ENCODE measurements around the gene RFTN1. TPM values are rescaled to one million over a fixed set of nuclear protein-coding genes. Genes with fewer than 3 reads are reported as not detected.
"Not testable (repeated sequence)": the region's sequence is repeated elsewhere in the genome, so short reads cannot be mapped to it uniquely, and the experiment has no call there.

RFTN1 gene
- total RNA-seq, 1 donor from 2014 or later: 0.96 TPM

GRCh38 chr3:16316847-16317560 lies 196.5 kb downstream of the RFTN1 start:
- no peak overlapping the region for H3K27ac Mint-ChIP-seq
- TF ChIP-seq CTCF (IDR thresholded peaks at IDR 0.05; ENCODE audit: unreplicated experiment): no peak
- peaks cover 1% of the 10 kb centered on the region for H3K36me3 Mint-ChIP-seq (ENCODE audit: insufficient read depth)
- H3K9me3 Mint-ChIP-seq (ENCODE audit: low read depth): no peaks in the 10 kb centered on the region
- no peaks in the 10 kb centered on the region for H3K4me1 Mint-ChIP-seq (ENCODE audit: low read depth)
- H3K4me3 Mint-ChIP-seq (ENCODE audit: low read depth): no peak overlapping the region
- no peaks in the 10 kb centered on the region for H3K27me3 Mint-ChIP-seq
- no peak for DNase-seq (ENCODE audit: low spot score, unreplicated experiment)

- Mint-ChIP-seq H3K4me3 (ENCODE audit: low read depth) (no peak overlapping the region), H3K36me3 (ENCODE audit: insufficient read depth) (peaks cover 1% of the 10 kb centered on the region), H3K27me3 (no peaks in the 10 kb centered on the region), H3K4me1 (ENCODE audit: low read depth) (no peaks in the 10 kb centered on the region), H3K27ac (no peak overlapping the region), H3K9me3 (ENCODE audit: low read depth) (no peaks in the 10 kb centered on the region)
- TF ChIP-seq CTCF (IDR thresholded peaks at IDR 0.05; ENCODE audit: unreplicated experiment): no peak
- DNase-seq (ENCODE audit: low spot score, unreplicated experiment): no peak
These were observed 197.1 kb downstream of the RFTN1 start for GRCh38 chr3:16316396-16316795.

- DNase-seq (ENCODE audit: low spot score, unreplicated experiment): no peak
- TF ChIP-seq CTCF (IDR thresholded peaks at IDR 0.05; ENCODE audit: unreplicated experiment): no peak
- H3K27me3 Mint-ChIP-seq: no peaks in the 10 kb centered on the region
- H3K4me1 Mint-ChIP-seq (ENCODE audit: low read depth): no peaks in the 10 kb centered on the region
- no peaks in the 10 kb centered on the region for H3K9me3 Mint-ChIP-seq (ENCODE audit: low read depth)
- H3K36me3 Mint-ChIP-seq (ENCODE audit: insufficient read depth): peaks cover 1% of the 10 kb centered on the region
- no peak overlapping the region for H3K4me3 Mint-ChIP-seq (ENCODE audit: low read depth)
- no peak overlapping the region for H3K27ac Mint-ChIP-seq
These were observed 197.9 kb downstream of the RFTN1 start for GRCh38 chr3:16315623-16316022.

- Mint-ChIP-seq H3K4me1 (ENCODE audit: low read depth) (no peaks in the 10 kb centered on the region), H3K27ac (no peak overlapping the region), H3K4me3 (ENCODE audit: low read depth) (no peak overlapping the region), H3K27me3 (no peaks in the 10 kb centered on the region), H3K36me3 (ENCODE audit: insufficient read depth) (peaks cover 7% of the 10 kb centered on the region), H3K9me3 (ENCODE audit: low read depth) (no peaks in the 10 kb centered on the region)
- no peak for DNase-seq (ENCODE audit: low spot score, unreplicated experiment)
- TF ChIP-seq CTCF (IDR thresholded peaks at IDR 0.05; ENCODE audit: unreplicated experiment): no peak
These were observed 199.4 kb downstream of the RFTN1 start for GRCh38 chr3:16313886-16314645.

- peaks cover 6% of the 10 kb centered on the region for H3K36me3 Mint-ChIP-seq (ENCODE audit: insufficient read depth)
- H3K9me3 Mint-ChIP-seq (ENCODE audit: low read depth): no peaks in the 10 kb centered on the region
- DNase-seq (ENCODE audit: low spot score, unreplicated experiment): no peak
- no peak overlapping the region for H3K4me3 Mint-ChIP-seq (ENCODE audit: low read depth)
- H3K4me1 Mint-ChIP-seq (ENCODE audit: low read depth): no peaks in the 10 kb centered on the region
- no peaks in the 10 kb centered on the region for H3K27me3 Mint-ChIP-seq
- no peak overlapping the region for H3K27ac Mint-ChIP-seq
- no peak for TF ChIP-seq CTCF (IDR thresholded peaks at IDR 0.05; ENCODE audit: unreplicated experiment)
These were observed 201.5 kb downstream of the RFTN1 start for GRCh38 chr3:16311960-16312451.

GRCh38 chr3:16310486-16310885 lies 203.0 kb downstream of the RFTN1 start:
- not testable (repeated sequence) for DNase-seq (ENCODE audit: low spot score, unreplicated experiment); H3K27me3 Mint-ChIP-seq; H3K27ac Mint-ChIP-seq; H3K4me3 Mint-ChIP-seq (ENCODE audit: low read depth); H3K36me3 Mint-ChIP-seq (ENCODE audit: insufficient read depth); H3K4me1 Mint-ChIP-seq (ENCODE audit: low read depth); H3K9me3 Mint-ChIP-seq (ENCODE audit: low read depth)
